Ecto neural progenitor cell (in vitro differentiated cells): ENCODE measurements around the gene NDRG3.

Experiments
- DNase-seq: peaks from one replicate; pipeline ENCODE4 v3.0.0-alpha.2; 2018; ENCODE audit warnings: low spot score

Gene NDRG3

GRCh38 chr20:36745927-36746659 lies at the start of gene NDRG3:
Gene NDRG3 (minus strand): TSS chr20:36746090. CDS start chr20:36721735, 24,355 bp downstream.
- DNase-seq: peak; percentile 95

- DNase-seq: no peak
Measured at GRCh38 chr20:36794116-36794474, 48.2 kb upstream of the NDRG3 start.

- no peak for DNase-seq
Measured at GRCh38 chr20:36793294-36794115, 47.6 kb upstream of the NDRG3 start.

DNA sequence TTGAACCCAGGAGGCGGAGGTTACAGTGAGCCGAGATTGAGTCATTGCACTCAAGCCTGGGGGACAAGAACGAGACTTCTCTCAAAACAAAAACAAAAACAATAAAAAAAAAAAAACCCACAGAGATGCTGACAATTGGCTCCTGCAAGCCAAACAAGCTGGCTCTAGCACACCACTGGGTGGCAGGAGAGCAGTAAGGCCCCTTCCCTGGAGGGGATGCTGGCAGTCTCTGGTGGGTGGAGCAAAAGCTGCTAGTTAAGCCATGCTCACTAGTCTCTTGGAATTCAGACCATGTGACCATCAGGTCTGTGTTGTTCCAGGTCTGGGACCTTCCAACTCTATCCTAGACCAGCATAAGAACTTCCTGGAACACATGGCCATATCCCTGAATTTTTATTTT lies 46.5 kb upstream of the NDRG3 start:
- DNase-seq: peak; percentile 79

- DNase-seq: no peak
Measured at GRCh38 chr20:36791862-36792261, 46.0 kb upstream of the NDRG3 start.

DNA sequence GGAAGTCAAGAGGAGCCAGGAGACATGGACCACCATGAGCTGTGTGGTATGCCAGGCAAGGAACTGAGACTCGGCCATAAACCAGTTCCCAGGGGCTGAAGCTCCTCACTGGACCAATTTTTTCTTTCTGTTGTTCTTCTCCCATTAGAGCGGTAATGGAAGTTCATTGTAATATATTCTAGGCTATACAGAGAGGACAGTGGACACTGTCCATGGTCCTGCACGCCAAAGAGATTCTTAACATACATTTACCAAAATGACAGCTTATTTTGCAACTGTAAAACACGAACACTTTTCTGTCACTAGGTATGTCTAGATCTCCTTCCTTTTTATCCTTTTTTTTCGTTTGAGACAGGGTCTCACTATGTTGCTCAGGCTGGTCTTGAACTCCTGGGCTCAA lies 40.8 kb upstream of the NDRG3 start:
- DNase-seq: no peak

DNA sequence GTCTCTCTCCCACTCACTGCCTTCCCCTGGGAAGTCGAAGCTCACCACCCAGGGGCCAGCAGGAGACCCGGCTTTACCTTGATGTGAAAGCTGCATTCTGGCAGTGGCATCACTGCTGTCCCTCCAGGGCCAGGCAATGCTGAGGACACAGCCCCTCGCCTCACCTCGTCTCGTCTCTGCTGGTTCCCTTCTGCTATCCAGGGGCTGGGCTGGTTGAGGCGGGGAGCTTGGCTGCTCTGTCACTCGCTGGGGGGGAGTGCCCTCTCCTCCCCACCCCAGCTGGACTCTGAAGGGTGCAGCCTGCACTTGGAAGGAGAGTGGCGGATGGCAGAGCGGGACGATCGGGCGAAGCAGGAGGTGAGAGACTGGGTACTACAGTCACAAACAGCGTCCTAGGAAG lies 40.4 kb upstream of the NDRG3 start:
- no peak for DNase-seq

GRCh38 chr20:36785308-36785707 lies 39.4 kb upstream of the NDRG3 start:
- no peak for DNase-seq

GRCh38 chr20:36784900-36785299 lies 39.0 kb upstream of the NDRG3 start:
- DNase-seq: no peak

DNA sequence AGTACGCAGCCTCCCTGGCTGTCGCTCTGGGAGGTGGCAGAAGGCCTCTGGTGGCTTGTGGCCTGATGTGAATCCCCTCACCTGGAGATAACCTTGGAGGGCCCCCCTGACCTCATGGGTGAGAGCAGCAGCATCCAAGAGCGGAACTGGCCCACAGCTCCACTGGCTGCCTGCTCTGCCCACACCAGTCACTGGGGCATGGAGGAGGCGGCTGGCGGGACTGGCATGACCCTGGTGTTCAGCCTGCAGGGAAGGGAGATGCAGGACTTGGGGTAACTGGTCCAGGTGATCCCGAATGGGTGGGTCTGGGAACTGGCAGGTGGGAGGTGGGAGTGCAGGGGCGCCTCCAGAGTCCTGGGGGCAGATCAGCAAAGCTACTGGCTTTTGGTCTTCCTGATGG lies 38.2 kb upstream of the NDRG3 start:
- DNase-seq: no peak

- no peak for DNase-seq
Measured at GRCh38 chr20:36779656-36780025, 33.8 kb upstream of the NDRG3 start.

- no peak for DNase-seq
Measured at GRCh38 chr20:36778831-36779655, 33.2 kb upstream of the NDRG3 start.

GRCh38 chr20:36777576-36777975 lies 31.7 kb upstream of the NDRG3 start:
- DNase-seq: no peak

DNA sequence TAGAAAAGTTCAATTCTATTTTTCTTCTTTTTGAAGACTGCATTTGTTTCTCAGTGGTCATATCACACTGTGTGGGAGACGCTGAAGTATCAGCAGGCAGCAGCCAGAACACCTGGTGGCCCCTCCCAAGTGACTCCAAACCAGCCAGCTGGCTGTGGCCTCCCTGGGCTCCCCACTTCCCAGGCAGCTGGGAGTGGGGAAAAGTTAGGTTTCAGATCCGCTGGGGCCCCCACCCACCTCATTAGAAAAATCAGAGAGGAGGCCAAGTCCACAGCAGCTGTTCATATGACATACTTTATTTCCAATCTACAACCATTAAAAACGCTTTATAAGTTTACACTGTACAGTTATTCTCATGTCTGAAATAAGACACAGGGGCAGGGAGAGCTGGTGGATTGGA lies 31.3 kb upstream of the NDRG3 start:
- DNase-seq: no peak

GRCh38 chr20:36775826-36776225 lies 29.9 kb upstream of the NDRG3 start:
- no peak for DNase-seq

- DNase-seq: no peak
Measured at GRCh38 chr20:36775196-36775595, 29.3 kb upstream of the NDRG3 start.

- peak; percentile 100 for DNase-seq
Measured at GRCh38 chr20:36773597-36774390, 27.9 kb upstream of the NDRG3 start, which contains the start of gene DSN1. Gene DSN1 (minus strand): TSS chr20:36773763. CDS start chr20:36771458, 2,305 bp downstream.

DNA sequence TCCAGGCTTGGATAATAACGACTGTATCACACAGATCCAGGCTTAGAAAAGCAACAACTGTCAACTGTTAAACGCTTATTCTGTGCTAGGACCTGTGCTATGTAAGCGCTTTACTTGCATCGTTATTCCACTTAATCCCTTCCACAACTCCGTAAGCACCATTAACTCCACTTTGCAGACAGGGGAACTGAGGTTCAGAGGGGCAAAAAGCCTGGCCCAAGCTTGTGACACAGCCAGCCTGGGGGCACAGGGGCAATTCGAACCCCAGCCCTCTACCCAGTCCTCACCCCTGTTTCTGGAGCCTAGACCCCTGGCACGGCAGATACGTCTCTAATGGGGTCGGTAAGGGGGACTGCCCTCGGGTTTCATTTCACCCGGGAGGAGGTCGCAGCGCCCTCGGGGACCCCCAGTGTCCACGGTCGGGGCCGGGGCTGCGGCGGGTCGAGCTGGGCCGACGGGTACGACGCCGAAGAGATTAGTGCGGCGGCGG lies 27.3 kb upstream of the NDRG3 start:
- no peak for DNase-seq

GRCh38 chr20:36770680-36771079 lies 24.8 kb upstream of the NDRG3 start:
- no peak for DNase-seq

DNA sequence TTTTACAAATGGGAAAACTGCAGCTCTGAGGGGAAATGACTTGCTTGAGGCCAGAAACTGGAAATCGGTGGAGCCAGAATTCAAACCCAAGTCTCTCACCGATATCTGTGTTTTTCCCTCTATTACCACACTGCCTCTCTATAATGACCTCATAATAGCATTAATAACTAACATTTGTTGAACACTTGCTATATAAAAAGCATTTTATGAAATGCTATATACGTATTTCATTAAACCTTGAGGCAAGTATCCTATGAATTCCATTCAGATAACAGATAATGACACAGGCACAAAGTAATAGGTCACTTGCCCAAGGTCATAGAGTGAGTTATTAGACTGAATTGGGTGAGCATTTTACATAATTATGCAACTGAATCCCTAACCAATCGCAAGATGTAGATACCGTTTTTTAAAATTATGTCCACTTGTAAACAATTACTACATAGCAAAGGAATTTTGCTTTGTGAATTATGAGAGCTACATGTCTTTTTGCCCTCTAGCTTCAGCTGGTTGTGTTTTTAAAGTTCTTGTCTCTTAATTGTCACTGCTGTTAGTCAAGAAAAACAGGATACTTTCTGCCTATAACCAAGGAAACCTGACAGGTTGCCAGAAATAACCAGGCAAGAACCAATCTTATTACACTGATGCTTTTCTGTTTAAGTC lies 23.0 kb upstream of the NDRG3 start:
- DNase-seq: no peak

DNA sequence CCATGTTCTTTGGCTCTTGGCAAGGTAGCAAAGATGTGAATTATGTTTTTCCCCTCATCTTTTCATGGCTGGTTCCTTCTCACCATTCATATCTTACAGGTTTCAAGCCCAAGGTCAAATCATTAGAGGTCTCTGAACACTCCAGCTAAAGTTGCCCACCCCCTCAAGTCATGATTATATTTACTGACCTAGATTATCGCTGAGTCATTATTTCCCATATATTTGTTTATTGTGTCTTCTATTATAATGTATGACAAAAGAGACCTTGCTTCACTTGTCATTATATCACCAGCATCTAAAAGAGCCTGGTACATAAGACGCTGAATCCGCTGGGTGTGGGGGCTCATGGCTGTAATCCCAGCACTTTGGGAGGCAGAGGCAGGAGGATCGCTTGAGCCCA lies 15.2 kb upstream of the NDRG3 start:
- no peak for DNase-seq
